ENCODE measurements around the gene NLRP1. TPM values are rescaled to one million over a fixed set of nuclear protein-coding genes. Genes with fewer than 3 reads are reported as not detected.

Gene NLRP1
- total and polyA plus RNA-seq, 2 donors (not counting 3 experiments of a cell fraction or from before 2014, with no cell fraction given): 43.8 to 53.9 TPM

DNA sequence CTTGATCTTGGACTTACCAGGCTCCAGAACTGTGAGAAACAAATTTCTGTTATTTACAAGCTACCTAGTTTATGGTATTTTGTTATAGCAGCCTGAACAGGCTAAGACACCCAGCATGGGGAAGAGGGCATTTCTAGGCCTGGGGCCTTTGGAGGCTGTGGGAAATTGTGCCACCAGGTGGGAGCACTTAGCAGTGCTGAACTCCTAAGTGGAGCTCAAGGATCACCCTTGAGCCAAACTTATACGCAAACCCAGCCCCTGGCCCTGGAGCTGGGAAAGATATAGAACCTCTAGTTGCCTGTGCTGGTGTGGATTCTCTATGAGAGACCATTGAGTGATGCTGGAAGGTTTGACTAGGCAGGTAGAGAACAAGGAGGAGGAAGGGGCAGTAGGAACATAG is 61.8 kb downstream of the NLRP1 start:
- H3K4me2 ChIP-seq (ENCODE audit: insufficient read depth, low read length): no peak overlapping the region
- no peak overlapping the region for H2AFZ ChIP-seq (ENCODE audit: low read depth, low read length)
- FAIRE-seq (no peak), DNase-seq (ENCODE audit: low read depth, low spot score) (no peak)
- peaks cover 11% of the 10 kb centered on the region for H3K4me1 ChIP-seq (ENCODE audit: control insufficient read depth, extremely low read depth, insufficient read depth, low read length)
- dilution Hi-C loops (cut with MboI; ENCODE audit: extremely low pct_ligation_motif_present, low sequenced_read_pairs) (no loop called here), intact Hi-C loops (cut with micrococcal nuclease) (no loop called here)
- ChIA-PET POLR2A (no interaction called here), CTCF (no interaction called here)
- H3K9ac ChIP-seq (replicated peaks; ENCODE audit: extremely low read depth, insufficient read depth, low read length): no peak overlapping the region
- BruUV-seq (replicated peaks): no TSS peak
- H3K27ac ChIP-seq (ENCODE audit: insufficient read depth, low read depth, low read length): no peak overlapping the region
- no peak for TF ChIP-seq POLR2A (IDR thresholded peaks at IDR 0.05; ENCODE audit: low read depth, low read length)
- no peak for TF ChIP-seq EZH2 (IDR thresholded peaks at IDR 0.05; ENCODE audit: borderline replicate concordance, low read depth, low read length, severe bottlenecking)
- TF ChIP-seq MYC (IDR thresholded peaks at IDR 0.05; ENCODE audit: low read depth, low read length): no peak
- no peak for TF ChIP-seq MAX (IDR thresholded peaks at IDR 0.05; ENCODE audit: insufficient read depth, insufficient read length)
- TF ChIP-seq FOS (IDR thresholded peaks at IDR 0.05; ENCODE audit: borderline replicate concordance, insufficient read depth, low read length): no peak
- TF ChIP-seq JUN (IDR thresholded peaks at IDR 0.05; ENCODE audit: borderline replicate concordance, insufficient read depth, insufficient read length, low read depth): no peak
- TF ChIP-seq POLR2AphosphoS5 (IDR thresholded peaks at IDR 0.05; ENCODE audit: insufficient read depth, low read depth, low read length): no peak
- TF ChIP-seq GATA2 (IDR thresholded peaks at IDR 0.05; ENCODE audit: insufficient read depth, insufficient read length, low read depth, low read length): no peak
- TF ChIP-seq CTCF (IDR thresholded peaks at IDR 0.05; ENCODE audit: extremely low read depth in 1 of 2, insufficient read depth in 1 of 2, low read depth in 1 of 2, low read length in 2 of 2): no peak
- H3K79me2 ChIP-seq (ENCODE audit: control insufficient read depth, insufficient read depth, low read length): no peaks in the 10 kb centered on the region
- no peaks in the 10 kb centered on the region for H3K9me3 ChIP-seq (replicated peaks; ENCODE audit: control insufficient read depth, insufficient read depth, low read length)
- H4K20me1 ChIP-seq (replicated peaks; ENCODE audit: control insufficient read depth, extremely low read depth, insufficient read depth, low read length): no peaks in the 10 kb centered on the region
- peaks cover 5 to 23% of the 10 kb centered on the region in 2 experiments for H3K36me3 ChIP-seq (ENCODE audit: control insufficient read depth in 2 of 2, extremely low read depth in 1 of 2, insufficient read depth in 2 of 2, low read length in 2 of 2)
- H3K9me1 ChIP-seq (replicated peaks; ENCODE audit: control insufficient read depth, extremely low read depth, insufficient read depth, low read length): no peaks in the 10 kb centered on the region
- no peak overlapping the region for H3K4me3 ChIP-seq (replicated peaks in 1 of 3; ENCODE audit: insufficient read depth in 1 of 3, low read depth in 1 of 3, low read length in 3 of 3)
- no peaks in the 10 kb centered on the region for H3K27me3 ChIP-seq (ENCODE audit: control insufficient read depth in 2 of 2, insufficient read depth in 2 of 2, low read length in 2 of 2)

All from endothelial cell of umbilical vein (primary cell).